HG02870 (cell line): ENCODE data around the gene PPP1R13B.
"Not testable (repeated sequence)": the region's sequence is repeated elsewhere in the genome, so short reads cannot be mapped to it uniquely, and the experiment has no call there.

Experiments
- ATAC-seq: cut with Tn5 transposase; IDR thresholded peaks from one replicate; pipeline ENCODE4 v1.9.1; 2021; ENCODE audit warnings: mild to moderate bottlenecking, moderate library complexity; ENCODE audit not compliant: unreplicated experiment

PPP1R13B gene

DNA sequence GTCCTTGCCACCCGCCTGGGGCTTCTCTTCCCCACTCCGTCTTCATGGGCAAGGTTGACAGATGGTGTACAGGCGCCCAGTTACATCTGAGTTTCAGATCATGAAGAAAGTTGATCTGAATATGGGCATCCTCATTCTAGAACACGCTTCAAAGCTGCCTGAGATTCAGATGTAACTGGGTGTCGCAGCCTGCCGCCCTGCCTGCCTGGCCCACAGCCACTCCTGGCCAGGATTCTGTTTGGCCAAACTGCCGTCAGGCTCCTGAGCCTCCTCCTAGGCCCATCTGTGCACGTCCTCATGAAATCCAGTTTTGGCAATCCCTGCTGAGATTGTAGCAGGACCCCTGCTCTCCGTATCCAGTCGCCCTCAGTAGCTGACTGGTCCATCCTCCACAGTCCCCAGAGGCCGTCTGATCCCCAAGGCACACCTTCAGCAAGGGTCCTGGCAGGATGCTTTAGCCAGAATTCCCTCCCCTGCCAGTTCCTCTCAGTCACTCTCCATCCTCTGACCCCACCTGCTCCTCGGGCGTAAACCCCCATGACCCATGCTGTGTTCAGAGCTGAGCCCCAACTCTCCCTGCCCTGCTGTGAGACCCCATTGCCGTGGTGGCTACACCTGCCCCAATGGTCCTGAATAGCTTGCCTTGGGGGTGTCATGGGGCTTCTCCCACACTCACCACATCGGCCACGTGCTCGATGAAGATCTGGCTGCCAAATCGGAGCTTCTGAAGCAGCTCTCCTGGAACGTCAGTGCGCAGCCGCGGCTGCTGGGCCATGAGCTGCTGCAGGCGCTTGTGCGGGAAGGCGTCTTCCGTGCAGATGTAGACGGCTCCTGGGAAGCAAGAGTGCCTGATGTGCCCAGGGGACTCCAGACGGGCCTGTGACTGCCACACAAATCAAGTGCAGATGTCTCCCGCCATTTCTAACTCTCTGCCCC, 144.6 kb downstream of the PPP1R13B start:
- no peak for ATAC-seq

DNA sequence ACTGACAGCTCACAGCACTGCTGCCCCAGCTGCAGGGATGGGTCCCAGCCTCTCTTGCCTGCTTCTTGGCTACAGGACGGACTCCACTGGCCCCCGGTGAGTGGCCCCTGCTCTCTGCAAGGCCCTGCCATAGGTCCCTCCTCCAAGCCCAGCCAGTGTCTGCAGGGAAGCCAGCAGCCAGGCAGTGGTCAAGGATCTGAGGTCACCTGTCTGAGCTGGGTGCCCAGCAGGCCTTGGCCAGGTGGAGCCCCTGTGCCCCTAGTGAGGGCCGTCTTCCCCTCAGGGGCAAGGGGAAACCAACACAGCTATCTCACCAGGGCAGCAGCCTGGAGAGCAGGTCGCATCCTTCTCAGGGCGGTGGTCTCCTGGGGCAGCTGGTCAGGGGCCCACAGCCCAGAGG, 145.3 kb downstream of the PPP1R13B start:
- ATAC-seq, result no peak

DNA sequence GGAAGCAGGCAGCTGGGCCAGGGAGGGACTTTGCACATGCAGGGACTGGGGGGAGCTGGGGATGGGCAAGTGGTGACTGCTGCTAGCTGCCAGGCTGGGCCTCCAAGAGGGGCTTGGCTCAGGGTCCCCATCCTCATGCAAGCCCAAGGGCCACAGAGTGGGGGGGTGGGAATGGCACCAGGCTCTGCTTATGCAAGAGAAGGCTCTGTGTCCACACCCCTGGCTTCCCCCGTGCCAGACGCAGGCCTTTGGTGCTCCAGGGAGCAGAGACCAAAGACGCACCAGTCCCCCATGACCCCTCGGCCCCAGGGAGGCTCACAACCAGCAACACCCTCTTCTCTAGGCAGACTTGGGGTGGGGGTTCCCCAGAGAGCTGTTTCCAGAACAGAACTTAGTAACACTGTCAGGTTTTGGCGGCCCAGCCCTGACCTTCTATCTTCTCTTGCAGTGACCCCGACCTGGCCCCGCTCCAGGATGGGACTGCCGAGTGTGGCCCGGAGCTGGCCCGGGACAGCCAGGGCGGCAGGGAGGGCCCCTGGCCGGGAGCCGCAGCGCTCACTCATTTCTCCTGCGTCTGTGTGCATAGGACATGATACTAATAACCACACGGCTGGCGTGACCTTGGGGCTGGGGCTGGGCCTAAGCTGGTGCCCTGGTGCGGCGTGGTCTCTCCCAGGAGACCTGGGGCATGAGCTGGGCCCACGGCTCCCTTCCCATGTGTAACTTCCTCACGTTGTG, 146.5 kb downstream of the PPP1R13B start:
- ATAC-seq, result no peak

DNA sequence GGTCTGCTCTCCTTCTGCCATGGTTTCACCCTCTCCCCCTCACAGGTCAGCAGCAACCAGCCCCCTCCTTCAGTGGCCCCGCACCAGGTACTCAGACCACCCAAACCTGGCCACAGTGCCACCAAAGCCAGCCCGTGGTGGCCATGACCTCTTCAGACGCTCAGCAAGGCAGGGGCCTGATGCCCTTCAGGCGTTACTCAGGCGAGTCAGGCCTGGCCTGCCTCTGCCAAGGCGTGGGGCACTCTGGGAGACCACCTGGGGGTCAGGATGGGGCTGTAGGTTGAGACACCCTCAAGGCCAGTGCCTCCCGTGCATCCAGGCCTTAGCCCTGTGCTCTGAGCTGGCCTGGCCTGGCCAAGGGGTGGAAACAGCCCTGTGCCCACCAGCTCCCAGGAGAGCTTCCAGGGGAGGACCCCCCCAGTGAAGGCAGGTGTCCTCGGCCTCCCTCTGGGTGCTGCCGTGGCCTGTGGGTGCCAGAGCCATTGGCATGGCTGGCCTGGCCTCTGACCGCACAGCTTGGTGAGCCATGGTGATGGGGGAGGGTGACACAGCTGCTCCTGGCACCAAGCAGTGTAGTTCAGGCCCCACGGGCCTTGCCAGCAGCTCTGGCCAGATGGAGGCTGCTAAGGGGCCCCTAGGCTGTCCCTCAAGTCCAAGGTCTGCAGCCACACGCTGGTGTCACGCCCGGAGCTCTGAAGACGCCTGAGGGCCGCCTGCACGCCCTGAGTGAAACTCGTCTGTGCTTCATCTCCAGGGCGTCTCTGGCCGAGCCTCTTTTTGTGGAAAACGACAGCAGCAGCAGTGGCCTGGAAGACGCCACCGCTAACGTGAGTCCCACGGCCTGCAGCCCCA, 147.2 kb downstream of the PPP1R13B start:
- ATAC-seq, result no peak

DNA sequence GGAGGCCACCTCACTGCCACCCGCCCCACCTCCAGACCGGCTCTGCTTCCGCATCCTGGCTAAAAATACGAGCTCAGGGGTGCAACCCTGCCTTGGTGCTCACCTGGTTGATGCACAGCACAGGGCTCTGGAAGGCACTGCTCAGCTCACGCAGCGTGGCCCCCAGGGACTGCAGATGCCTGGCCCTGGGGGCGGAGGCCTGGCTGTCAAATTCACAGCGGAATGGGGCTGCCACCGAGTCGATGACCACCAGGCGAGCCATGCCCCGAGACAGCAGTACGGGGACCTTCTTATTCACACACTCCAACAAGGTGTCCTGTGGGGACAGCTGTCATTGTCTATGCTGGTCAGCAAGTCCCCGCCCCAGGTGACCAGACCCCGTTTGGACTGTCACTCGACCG, 148.1 kb downstream of the PPP1R13B start:
- ATAC-seq, result no peak

DNA sequence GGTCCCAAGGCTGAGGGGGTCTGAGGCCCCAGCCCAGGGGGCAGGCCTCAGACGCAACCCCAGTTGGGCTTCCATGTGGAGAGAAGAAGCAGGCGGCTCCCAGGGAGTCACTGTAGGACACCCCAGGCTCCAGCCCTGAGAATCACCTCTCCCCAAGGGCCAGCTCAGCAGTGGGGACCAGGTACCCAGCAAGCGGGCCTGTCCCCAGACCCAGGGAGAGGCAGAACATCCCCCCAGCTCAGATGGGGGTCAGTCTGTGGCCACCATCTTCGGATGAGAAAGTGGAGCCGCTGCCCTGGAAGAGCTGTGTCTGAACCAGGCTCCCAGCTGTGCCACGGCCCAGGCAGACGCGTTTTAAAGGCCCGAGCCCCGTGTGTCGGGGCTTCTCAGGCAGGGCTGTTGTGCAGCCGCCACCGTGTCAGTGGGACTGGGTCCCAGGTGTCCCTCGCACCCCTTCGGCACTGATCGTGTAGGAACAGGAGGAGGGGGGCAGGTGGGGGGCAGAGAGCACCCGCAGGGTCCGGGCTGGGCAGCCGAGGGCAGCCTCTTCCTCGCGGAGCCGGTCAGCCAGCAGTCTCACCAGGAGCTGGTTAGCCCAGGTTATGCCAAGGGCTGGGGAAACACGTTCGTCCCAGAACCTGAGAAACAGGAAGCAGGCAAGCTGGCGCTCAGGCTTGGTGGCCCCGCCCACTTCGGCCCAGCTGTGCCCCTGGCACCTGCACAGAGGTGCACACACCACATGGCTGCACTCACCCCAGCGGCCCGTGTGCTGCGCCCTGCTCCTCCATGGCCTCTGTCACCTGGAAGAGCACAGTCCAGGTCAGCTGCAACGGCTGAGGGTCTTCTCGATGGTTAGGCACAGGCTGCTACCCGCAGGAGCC, 148.8 kb downstream of the PPP1R13B start:
- no peak for ATAC-seq

DNA sequence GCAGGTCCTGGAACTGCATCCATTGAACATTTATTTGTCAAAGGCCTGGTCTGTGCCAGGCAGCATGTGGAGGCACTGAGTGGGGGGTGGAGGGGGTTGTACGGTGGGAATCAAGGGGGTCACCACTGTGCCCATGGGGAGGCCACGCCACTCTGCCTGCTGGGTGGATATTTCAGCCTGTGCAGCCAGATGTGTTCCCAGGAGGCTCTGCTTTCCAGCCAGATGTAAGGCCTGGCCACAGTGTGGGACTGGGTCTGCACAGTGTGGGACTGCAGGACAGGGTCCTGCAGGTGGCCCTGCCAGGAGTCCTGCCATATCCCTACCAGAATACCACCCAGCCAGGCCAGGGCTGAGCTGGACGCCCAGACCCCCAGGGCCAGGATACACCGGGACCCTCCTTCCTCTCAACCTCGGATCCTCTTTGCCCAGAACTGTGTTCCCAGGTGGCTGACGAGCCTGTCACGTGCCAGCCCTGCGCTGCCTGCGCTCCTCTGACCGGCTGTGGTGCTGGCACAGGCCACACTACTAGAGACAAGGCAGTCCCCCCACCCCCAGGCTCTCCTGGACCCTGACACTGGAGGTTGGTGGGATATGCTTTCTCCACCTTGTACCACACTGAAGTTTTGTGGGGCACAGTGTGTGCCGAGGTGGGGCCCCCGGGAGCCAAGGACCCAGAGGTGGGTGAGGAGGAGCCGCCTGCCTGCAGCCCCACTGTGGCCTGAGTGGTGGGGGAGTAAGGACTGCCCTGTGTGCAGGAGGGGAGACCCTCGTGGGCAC, 149.6 kb downstream of the PPP1R13B start:
- no peak for ATAC-seq

DNA sequence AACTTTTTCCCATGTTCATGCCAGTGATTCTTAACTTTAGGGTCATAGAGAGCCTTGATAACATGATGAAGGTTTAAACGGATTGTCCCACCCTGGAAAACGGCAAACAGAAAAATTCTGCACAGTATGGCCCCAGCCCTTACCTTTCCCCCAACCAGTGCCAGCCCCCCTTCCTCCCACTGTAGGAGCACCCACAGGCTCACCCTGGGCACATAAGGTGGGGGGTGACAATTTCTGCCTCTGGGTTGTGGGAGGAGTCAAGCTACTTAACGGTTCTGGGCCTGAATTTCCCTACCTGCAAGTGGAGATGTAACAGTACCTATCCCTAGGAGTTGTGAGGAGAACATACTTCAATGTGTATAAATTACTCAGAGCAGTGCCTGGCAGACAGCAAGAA, 150.2 kb downstream of the PPP1R13B start:
- ATAC-seq, result no peak

DNA sequence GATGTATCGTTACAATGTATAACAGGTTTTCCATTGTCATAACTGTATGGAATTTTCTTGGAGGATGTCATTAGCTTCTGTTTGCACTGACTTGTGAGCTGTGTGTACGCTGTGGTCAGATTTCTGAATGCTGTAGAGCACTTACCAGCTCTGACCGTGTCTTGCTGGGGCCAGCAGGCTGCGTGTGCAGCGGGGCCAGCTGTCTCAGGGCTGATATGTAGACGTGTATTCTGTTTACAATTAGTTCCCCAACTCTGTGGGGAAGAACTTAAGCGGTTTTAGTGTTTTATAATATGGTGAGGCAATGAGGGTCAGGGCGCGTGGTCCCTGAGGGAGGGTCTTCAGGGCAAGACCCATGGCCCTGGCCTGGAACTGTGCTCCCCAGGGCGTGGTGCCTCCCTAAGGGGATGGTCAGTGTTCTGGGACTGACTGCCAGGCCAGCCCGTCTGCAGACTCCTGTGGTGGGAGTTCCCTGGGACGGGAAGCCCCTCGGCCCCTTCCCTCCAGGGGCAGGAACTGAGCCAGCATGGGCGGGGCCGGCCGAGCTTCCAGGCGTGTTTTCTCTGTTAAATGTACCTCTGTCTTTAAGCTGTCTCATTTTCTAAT, 150.8 kb downstream of the PPP1R13B start:
- no peak for ATAC-seq

DNA sequence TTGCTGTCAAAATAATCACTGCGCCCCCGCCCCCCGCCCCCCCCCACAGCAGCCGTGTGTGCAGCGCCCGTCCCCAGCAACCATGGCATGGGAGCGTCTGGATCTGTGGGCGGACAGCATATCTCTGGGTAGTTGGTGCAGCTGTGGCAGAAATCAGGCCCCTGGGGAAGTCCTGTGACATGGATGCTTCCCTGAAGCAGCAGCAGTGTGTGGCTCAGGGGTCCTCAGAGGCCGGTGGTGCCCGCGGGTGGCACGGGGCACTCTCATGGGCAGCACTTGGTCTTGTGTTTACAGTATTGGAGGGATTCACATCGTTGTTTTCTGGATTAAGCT, 151.3 kb downstream of the PPP1R13B start:
- ATAC-seq, result no peak

DNA sequence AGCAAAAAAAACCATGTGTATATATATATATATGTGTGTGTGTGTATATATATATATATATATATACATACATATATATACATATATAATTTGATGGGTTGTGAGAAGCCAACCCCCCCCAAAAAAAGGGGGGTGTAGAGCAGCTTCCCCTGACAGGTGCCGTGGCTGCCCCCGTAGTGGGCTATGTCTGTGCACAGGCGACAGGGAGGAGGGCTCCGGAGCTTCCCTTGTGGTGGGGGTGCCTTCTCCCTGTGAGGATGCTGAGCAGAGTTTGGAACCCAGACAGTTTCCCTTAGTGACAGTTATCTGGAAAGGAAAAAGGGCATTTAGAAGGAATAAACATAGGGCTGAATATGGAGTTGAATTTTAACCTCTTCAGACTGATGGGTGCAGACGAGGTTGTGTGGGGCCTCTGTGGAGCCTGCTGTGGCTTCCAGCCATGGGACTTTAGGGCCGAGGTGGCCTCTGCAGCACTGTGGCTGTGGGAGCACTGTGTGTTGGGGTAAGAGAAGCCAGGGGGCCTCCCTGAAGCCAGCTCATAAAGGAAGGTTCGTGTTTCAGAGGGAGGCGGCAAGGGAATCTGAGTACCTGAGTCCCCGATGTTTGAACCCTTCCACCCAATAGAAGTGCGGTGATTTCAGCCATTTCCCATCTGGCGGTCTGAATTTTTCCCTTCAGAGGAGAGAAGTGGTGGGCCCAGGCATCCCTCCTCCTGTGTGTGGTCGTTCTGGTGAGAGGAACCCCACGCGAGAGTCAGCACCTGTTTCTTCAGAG, 151.9 kb downstream of the PPP1R13B start:
- no peak for ATAC-seq

DNA sequence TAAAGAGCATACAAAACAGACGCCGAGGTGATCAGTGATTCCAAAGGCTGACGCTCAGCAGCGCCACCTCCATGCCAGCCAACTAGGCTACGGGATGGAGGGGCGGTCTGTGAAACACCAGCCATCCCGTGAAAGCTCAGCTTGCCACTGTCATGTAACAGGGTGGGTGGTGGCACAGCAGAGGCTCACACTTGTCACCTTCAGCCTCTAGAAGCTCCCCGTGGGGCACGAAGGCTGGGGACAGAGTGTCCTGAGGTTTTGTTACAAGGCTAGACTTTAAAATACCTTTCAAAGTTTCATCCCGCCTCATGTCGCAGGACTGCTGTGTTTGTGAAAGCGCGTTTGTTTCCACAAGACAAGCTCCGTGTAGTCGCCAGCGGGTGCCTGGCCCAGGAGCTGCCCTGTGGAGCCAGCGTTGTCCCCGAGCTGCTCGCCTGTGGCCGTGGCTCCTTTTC, 152.8 kb downstream of the PPP1R13B start:
- no peak for ATAC-seq

DNA sequence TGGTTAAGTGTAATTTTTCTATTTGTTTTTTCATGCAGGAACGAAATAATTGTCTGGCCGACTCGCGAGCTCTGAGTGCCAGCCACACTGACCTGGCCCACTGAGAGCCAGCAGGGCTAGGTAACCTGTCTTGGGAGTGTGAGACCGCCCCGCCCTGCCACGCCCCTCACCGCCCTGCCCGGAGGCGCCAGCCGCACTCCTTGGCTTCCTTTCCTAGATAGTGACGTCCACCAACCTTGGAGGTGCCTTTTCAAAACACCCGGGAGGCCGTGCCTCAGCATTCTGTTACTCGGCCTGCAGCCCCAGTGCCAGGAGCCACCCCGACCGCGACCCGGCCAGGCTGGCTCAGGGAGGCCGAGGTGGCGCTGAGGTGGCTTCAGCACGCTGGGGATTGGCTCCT, 153.9 kb downstream of the PPP1R13B start:
- no peak for ATAC-seq

DNA sequence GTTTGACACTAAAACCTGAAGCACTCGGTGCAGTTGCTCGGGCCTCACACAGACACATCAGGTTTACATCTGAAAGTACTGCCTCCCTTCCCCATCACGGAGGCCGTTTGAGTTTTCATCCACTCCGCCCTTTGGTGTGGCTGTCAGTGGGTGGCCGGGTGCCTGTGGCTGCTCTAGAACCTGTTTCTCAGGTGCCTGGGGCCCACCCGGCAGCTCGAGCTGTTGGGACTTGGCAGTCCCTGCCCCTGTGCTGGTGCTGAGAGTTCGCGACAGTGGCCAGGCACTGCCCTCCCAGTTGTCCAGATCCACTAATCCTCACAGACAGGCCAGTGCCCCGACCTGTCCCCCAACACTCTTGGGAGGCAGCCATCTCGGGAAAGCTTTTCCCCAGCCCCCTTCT, 154.5 kb downstream of the PPP1R13B start:
- ATAC-seq, result no peak

DNA sequence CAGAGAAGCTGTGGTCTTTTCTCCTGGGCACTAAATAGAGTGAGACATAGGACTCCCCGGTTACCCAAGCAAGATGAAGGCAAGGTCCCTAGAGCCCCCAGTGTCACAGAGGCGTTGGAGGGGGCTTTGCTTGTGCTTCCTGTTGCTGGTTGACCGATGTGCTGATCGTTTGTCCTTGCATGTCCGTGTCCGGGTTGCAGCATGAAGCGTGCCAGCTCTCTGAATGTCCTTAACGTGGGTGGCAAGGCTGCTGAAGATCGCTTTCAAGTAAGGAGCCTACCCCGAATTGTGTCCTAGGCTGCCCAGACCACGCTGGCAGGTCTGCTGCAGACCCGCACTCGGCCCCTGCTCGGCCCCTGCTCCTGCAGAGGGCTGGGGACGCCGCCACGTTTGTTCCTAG, 155.2 kb downstream of the PPP1R13B start:
- no peak for ATAC-seq

DNA sequence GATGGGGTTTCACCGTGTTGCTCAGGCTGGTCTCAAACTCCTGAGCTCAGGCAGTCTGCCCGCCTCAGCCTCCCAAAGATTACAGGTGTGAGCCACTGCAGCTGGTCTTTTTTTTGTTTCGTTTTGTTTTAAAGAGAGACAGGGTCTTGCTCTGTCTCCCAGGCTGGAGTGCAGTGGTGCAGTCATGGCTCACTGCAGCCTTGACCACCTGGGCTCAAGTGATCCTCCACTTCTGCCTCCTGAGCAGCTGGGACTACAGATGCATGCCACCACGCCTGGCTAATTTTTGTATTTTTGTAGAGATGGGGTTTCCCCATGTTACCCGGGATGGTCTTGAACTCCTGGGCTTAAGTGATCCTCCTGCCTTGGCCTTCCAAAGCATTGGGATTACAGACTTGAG, 155.7 kb downstream of the PPP1R13B start:
- ATAC-seq, result not testable (repeated sequence)

DNA sequence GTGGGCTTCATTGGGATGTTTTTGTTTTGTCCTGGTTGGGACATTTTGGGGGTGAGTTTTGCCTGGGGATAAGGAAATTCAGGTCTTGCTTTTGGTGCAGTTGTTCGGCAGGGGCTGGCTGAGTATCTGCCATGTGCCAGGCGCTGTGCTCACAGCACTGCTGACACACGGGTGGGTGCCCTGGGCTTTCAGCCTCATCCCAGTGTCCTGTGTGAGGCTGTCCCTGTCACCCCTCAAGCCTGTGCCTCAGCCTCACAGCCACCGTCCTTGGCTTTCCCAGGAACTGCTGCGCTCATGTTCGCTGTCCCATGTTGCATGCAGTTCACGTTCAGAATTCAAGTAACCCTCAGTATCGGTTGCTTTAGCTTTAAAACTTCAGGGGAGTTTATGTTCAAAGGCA, 157.0 kb downstream of the PPP1R13B start:
- no peak for ATAC-seq
